ENCODE data around the gene IGLON5.

IGLON5 gene

DNA sequence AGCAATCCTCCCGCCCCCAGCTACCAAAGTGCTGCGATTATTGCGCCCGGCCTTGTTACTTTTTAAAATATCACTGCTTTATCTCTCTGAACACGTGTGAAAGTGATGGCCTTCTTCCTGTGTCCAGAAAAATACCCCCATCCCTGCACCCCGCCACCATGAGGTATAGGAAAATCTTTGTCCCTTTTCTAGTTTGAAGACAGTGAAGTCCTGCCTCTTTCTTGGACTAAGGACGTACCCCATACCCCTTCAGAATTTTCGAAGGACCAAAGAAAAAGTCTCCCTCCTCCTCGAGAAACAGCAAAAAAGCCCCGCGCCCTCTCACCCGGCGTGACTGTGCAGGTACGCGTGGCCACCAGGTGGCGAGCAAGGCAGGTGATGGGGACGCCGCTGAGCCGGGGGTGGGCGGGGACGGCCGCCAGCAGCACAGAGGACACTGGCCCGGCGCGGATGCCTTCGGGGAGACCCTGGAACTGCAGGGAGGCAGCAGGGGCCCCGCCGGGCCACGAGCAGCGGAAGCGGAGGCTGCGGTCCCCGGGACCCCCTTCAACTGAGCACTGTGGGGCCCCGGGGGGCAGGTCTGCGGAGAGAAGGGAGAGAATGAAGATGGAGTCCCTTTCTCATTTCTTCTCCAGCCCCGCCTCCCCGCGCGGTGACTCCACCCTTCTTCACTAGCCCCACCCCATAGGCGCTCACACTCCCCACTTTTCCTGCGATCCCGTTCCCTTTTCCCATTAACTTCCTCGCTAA is 27.3 kb downstream of the IGLON5 start:
- DNase-seq (ENCODE audit: low read depth in 2 of 2): peak; percentile 68 to 75

- no peak for DNase-seq (ENCODE audit: low read depth in 2 of 2)
Measured at GRCh38 chr19:51339313-51339686, 27.9 kb downstream of the IGLON5 start.

DNA sequence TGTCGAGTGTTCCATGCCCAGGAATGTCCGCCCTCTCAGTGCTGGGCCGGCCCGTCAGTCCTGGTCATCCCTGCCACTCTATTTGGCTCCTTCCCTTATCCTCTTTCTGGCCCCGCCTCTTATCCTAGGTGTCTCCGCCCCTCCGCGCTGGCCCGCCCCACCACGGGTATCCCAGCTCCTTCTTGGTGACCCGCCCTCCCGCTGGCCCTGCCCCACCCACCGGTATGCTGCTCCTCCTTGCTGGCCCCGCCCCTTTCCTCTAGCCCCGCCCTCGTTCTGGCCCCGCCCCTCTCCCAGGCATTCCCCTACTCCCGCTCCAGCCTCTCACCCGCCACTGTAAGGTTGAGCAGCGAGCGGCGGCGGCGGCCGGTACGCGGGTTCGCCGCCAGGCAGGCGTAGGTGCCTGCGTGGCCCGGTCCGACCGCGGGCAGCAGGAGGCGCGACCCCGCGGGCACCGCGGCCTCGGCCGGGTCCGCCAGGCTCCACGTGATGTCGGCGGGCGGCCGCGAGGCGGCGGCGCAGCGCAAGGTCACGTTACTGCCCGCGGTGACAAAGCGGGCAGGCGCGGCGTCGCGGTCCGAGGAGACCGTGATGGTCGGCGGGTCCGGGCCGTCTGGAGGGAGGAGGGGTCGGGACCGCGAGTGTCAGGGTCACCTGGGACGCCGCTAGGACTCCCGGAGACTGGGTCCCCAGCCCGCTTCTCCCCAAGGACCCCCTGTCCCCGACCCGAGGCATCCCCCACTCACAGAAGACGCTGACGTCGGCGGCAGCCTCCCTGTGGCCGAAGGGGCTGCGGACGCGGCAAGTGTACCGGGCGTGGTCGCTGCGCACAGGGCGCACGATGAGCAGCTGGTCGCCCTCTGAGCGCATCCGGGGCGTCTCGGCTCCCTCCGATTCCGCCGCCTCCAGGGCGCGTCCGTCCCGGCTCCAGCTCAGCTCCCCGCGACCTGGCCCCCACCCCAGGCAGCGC is 28.5 kb downstream of the IGLON5 start:
- peak; percentile 84 to 87 for DNase-seq (ENCODE audit: low read depth in 2 of 2)

DNA sequence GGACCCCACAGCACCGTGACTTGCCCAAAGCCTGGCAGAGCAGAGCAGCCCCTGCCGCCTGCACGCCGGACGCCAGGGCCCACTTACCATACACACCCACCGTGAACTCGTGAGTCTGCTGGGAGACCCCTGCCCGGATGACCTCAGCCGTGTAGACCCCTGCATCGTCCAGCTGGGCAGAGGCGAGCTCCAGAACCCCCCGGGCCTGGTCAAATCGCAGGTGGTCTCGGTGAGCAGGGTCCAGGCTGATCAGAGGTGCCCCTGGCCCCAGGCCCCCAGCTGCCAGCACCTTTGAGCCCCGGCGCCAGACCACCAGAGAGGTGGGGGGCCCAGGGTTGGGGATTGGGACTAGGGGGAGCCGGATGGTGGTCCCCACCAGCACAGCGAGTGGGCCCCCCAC is 29.6 kb downstream of the IGLON5 start:
- DNase-seq (ENCODE audit: low read depth in 2 of 2): no peak

- DNase-seq (ENCODE audit: low read depth in 2 of 2): no peak
Measured at GRCh38 chr19:51341976-51342580, 30.6 kb downstream of the IGLON5 start, which contains the start of gene VSIG10L. Gene VSIG10L, minus strand, starts transcription at chr19:51342139. Its CDS starts 15 bp downstream, at chr19:51342124.

DNA sequence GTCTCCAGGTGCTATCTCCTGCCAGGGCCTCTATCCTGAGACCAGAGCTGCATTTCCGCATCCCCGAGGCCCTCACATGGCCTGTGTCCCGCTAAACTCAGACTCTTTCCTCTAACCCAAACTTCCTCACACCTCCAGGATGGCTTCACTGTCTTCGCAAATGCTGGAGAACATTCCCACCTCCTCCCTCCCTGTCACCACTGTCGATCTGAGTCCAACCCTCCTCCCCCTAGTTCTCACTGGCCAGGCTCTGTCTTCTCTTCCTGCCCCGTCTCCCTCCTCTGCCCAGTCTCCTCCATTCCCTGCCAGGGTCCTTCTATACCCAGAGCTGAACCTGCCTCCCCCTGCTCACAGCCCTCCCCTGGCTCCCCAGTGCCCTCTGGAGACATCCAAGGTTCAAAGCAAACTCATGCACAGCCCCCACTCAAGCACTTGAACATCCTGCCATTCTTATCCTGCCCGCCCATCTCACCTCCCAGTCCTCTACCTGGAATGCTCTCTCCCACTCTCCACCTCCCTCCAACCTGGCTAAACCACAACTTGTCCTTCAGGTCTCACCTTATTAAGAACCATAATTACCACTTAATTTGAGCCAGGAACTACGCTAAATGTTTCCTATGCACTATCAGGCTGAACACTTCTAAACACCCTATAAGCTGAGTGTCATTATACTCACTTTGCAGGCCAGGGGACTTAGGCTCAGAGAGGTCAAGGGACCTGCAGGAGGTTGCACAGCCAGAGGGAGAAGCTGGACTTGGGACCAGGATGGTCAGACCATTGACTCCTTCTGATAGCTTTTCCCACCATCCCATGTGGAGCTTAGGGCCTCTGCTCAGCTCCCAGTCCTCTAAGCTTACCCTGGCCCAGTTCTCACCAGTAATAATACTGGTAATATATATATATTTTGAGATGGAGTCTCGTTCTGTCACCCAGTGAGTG is 31.5 kb downstream of the IGLON5 start:
- DNase-seq (ENCODE audit: low read depth in 2 of 2): no peak

DNA sequence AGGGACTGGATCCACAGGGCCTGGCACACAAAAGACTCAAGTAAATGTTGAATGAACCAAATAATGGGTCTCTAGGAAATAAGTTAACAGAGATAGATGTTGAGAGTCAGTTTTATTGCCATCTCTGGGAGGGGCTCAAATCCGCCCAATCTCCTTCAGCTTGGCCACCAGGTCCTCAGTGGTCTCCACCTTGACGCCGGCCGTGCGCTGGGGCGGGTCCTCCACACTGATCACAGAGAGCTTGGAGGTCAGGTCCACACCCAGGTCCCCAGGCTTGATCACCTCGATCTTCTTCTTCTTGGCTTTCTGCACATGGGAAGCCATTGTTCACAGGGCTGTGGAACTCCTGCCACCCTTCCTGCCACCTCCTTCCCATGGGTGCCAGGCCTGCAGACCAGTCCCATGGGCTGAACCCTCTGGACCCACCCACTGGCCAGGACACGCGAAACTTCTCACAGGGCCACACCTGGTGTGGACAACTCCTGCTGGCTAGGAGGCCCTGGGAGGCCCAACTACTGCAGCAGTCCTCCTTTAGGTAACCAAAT is 33.7 kb downstream of the IGLON5 start:
- no peak for DNase-seq (ENCODE audit: low read depth in 2 of 2)

GRCh38 chr19:51346742-51347141 is 35.3 kb downstream of the IGLON5 start:
- DNase-seq (ENCODE audit: low read depth in 2 of 2): no peak

- DNase-seq (ENCODE audit: low read depth in 2 of 2): no peak
Measured at GRCh38 chr19:51347209-51347928, 35.9 kb downstream of the IGLON5 start.

- DNase-seq (ENCODE audit: low read depth in 2 of 2): no peak
Measured at GRCh38 chr19:51351266-51351990, 40.0 kb downstream of the IGLON5 start.

- no peak for DNase-seq (ENCODE audit: low read depth in 2 of 2)
Measured at GRCh38 chr19:51352783-51353360, 41.4 kb downstream of the IGLON5 start.

- DNase-seq (ENCODE audit: low read depth in 2 of 2): no peak
Measured at GRCh38 chr19:51354103-51354741, 42.8 kb downstream of the IGLON5 start.

DNA sequence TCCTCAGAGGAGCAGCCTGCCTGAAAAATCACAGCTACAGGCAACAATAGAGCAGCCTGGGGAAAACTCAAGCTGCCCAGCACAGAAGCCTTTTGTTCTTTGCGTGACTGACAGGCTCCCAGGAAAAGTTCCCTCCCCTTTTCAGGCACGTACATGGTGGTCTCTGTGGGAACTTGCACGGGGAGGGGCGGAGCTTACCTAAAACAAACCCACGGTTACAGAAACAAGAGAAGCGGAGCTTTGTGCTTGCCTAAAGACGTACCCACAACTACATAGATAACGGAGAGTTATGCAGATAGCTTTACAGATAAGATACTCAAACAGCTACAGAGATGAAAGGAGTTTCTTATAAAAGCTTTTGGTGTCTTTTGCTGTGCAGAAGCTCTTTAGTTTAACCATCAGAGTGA is 43.3 kb downstream of the IGLON5 start:
- DNase-seq (ENCODE audit: low read depth in 2 of 2): no peak

- DNase-seq (ENCODE audit: low read depth in 2 of 2): no peak
Measured at GRCh38 chr19:51356159-51356801, 44.8 kb downstream of the IGLON5 start.

DNA sequence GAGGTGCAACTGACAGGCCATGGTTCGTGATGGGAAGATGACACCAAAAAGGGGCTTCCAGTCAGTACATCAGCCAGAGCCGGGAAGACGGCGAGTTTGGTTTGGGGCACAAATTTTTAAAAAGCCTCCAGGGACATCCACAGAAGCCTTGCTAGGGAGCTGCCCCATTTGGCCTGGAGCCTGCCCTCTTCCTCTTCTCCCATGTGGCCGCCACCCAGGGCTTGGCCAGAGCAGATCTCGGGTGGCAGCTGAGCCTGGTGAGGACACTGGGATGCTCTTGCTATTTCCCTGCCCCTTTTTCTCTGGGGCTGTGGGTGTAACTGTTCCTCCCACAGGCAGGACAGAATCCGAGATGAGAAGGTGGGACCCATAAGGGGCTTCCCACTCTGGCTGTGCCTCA is 46.5 kb downstream of the IGLON5 start:
- DNase-seq (ENCODE audit: low read depth in 2 of 2): no peak

GRCh38 chr19:51359294-51359693 is 47.9 kb downstream of the IGLON5 start:
- DNase-seq (ENCODE audit: low read depth in 2 of 2): no peak

DNA sequence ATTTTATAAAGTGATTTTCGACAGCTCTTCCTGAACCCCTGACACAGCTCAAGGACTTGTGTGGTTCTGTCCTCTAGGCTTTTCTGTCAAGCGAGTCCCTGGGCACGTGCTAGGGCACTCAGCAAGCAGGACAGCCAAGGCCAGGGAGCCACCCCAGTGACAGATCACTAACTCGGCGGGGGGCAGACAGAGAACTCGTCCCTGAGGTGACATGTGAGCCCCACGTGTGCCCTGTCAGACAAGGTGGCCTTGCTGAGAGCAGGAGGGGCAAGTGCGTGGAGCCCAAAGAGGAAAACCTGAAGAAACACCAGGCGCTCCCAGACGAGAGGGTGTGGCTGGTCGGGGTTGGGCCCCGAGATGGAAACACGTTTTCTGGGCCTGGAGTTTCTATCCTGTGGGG is 49.8 kb downstream of the IGLON5 start:
- no peak for DNase-seq (ENCODE audit: low read depth in 2 of 2)
